IgD-negative memory B cell (primary cell): ENCODE data around the gene ATXN3L. TPM values are rescaled to one million over a fixed set of nuclear protein-coding genes. Genes with fewer than 3 reads are reported as not detected.
"Not testable (repeated sequence)": the region's sequence is repeated elsewhere in the genome, so short reads cannot be mapped to it uniquely, and the experiment has no call there.

ENCODE experiments used
- H3K27ac Mint-ChIP-seq, 3 donors: one replicate each; pipeline ENCODE4 v1.8.0; 2020 to 2022; ENCODE audit warnings: mild to moderate bottlenecking in 3 of 3, mixed read lengths in 3 of 3, moderate library complexity in 1 of 3
- H3K27me3 Mint-ChIP-seq: one replicate; pipeline ENCODE4 v1.8.0; 2021; ENCODE audit warnings: mixed read lengths
- H3K36me3 Mint-ChIP-seq: one replicate; pipeline ENCODE4 v1.8.0; 2020; ENCODE audit warnings: mild to moderate bottlenecking, mixed read lengths
- H3K4me1 Mint-ChIP-seq, 3 donors: one replicate each; pipeline ENCODE4 v1.8.0; 2020 to 2022; ENCODE audit warnings: mixed read lengths in 3 of 3, mild to moderate bottlenecking in 1 of 3
- H3K4me3 Mint-ChIP-seq, 4 donors: one replicate each; pipeline ENCODE4 v1.8.0; 2020 to 2022; ENCODE audit warnings: mild to moderate bottlenecking in 4 of 4, mixed read lengths in 4 of 4, moderate library complexity in 3 of 4
- H3K9me3 Mint-ChIP-seq, 3 donors: one replicate each; pipeline ENCODE4 v1.8.0; 2020 to 2021; ENCODE audit warnings: mixed read lengths in 3 of 3, mild to moderate bottlenecking in 1 of 3
- polyA plus RNA-seq: library from polyadenylated mRNA; unstranded; fragments of 300-500 nt; fragmentation: Illumina TruSeq; gene quantifications from one replicate; pipeline ENCODE4 v1.2.3, GENCODE V29; 2021

ATXN3L gene
- polyA plus RNA-seq, 1 donor from 2014 or later = not detected

GRCh38 chrX:13338996-13339515, 19.2 kb upstream of the ATXN3L start:
- H3K9me3 Mint-ChIP-seq = peaks cover 1 to 6% (median 3%) of the 10 kb centered on the region in 3 donors
- no peak overlapping the region for H3K27ac Mint-ChIP-seq
- H3K27me3 Mint-ChIP-seq = peaks cover 1% of the 10 kb centered on the region
- no peaks in the 10 kb centered on the region for H3K4me1 Mint-ChIP-seq
- no peak overlapping the region for H3K4me3 Mint-ChIP-seq
- H3K36me3 Mint-ChIP-seq = peaks cover 3% of the 10 kb centered on the region

GRCh38 chrX:13334491-13334890, 14.6 kb upstream of the ATXN3L start:
- no peaks in the 10 kb centered on the region for H3K4me1 Mint-ChIP-seq
- H3K27me3 Mint-ChIP-seq = peaks cover 2% of the 10 kb centered on the region
- no peak overlapping the region for H3K27ac Mint-ChIP-seq
- peaks cover 1 to 13% (median 11%) of the 10 kb centered on the region in 3 donors for H3K9me3 Mint-ChIP-seq
- H3K4me3 Mint-ChIP-seq = no peak overlapping the region
- no peaks in the 10 kb centered on the region for H3K36me3 Mint-ChIP-seq

GRCh38 chrX:13330446-13330845, 10.6 kb upstream of the ATXN3L start:
- H3K4me3 Mint-ChIP-seq = no peak overlapping the region
- H3K27me3 Mint-ChIP-seq = peaks cover 2% of the 10 kb centered on the region
- peaks cover 0 to 9% (median 8%) of the 10 kb centered on the region in 3 donors for H3K9me3 Mint-ChIP-seq
- H3K27ac Mint-ChIP-seq = no peak overlapping the region
- peaks cover 0 to 2% (median 0%) of the 10 kb centered on the region in 3 donors for H3K4me1 Mint-ChIP-seq
- H3K36me3 Mint-ChIP-seq = no peaks in the 10 kb centered on the region

DNA sequence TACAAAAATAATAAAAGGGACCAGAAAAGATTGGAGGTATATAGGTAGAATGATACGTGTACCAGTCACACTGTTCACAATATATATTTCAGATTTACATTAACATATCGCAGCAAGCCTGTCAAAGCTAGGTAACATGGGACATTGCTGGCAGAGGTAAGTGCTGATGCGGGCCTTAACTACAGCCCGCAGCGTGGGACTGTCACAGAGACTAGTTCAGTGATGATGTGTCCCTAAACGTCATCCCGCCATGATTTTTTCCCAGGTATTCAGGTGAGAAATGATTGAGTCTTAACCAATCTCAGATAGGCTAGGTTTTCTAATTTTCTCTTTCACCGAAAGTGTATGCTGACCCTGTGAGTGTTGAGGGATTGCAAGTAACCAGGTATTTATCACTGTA, 7.8 kb upstream of the ATXN3L start:
- Mint-ChIP-seq H3K27me3 (no peaks in the 10 kb centered on the region), H3K9me3 (peaks cover 0 to 5% (median 2%) of the 10 kb centered on the region in 3 donors), H3K4me3 (no peak overlapping the region), H3K36me3 (no peaks in the 10 kb centered on the region), H3K27ac (no peak overlapping the region), H3K4me1 (peaks cover 0 to 2% (median 0%) of the 10 kb centered on the region in 3 donors)

GRCh38 chrX:13323241-13323640, 3.4 kb upstream of the ATXN3L start:
- H3K36me3 Mint-ChIP-seq = no peaks in the 10 kb centered on the region
- H3K27ac Mint-ChIP-seq = no peak overlapping the region
- no peak overlapping the region for H3K4me3 Mint-ChIP-seq
- no peaks in the 10 kb centered on the region for H3K27me3 Mint-ChIP-seq
- no peaks in the 10 kb centered on the region for H3K4me1 Mint-ChIP-seq
- H3K9me3 Mint-ChIP-seq = peaks cover 0 to 5% (median 0%) of the 10 kb centered on the region in 3 donors

- Mint-ChIP-seq H3K9me3 (peaks cover 0 to 6% (median 5%) of the 10 kb centered on the region in 3 donors), H3K27me3 (peaks cover 4% of the 10 kb centered on the region)
These were observed 2.5 kb downstream of the ATXN3L start for GRCh38 chrX:13317366-13317765.

GRCh38 chrX:13311560-13311959, 8.3 kb downstream of the ATXN3L start:
- H3K4me3 Mint-ChIP-seq = no peak overlapping the region
- peaks cover 0 to 2% (median 0%) of the 10 kb centered on the region in 3 donors for H3K9me3 Mint-ChIP-seq
- peaks cover 0 to 7% (median 0%) of the 10 kb centered on the region in 3 donors for H3K4me1 Mint-ChIP-seq
- H3K27me3 Mint-ChIP-seq = peaks cover 11% of the 10 kb centered on the region
- H3K36me3 Mint-ChIP-seq = no peaks in the 10 kb centered on the region
- no peak overlapping the region for H3K27ac Mint-ChIP-seq

More at GRCh38 chrX:13317366-13317765, 2.5 kb downstream of the ATXN3L start:
- Mint-ChIP-seq H3K36me3 (no peaks in the 10 kb centered on the region), H3K27ac (no peak overlapping the region), H3K4me1 (no peaks in the 10 kb centered on the region), H3K4me3 (no peak overlapping the region)

GRCh38 chrX:13309631-13310030, 10.2 kb downstream of the ATXN3L start:
- Mint-ChIP-seq H3K27me3 (peaks cover 7% of the 10 kb centered on the region), H3K4me3 (no peak overlapping the region), H3K9me3 (no peaks in the 10 kb centered on the region), H3K36me3 (no peaks in the 10 kb centered on the region), H3K4me1 (peaks cover 0 to 7% (median 0%) of the 10 kb centered on the region in 3 donors), H3K27ac (no peak overlapping the region)

- peaks cover 7% of the 10 kb centered on the region for H3K27me3 Mint-ChIP-seq
- H3K9me3 Mint-ChIP-seq = no peaks in the 10 kb centered on the region
- H3K27ac Mint-ChIP-seq = no peak overlapping the region
- peaks cover 0 to 7% (median 0%) of the 10 kb centered on the region in 3 donors for H3K4me1 Mint-ChIP-seq
- no peaks in the 10 kb centered on the region for H3K36me3 Mint-ChIP-seq
- no peak overlapping the region for H3K4me3 Mint-ChIP-seq
These were observed 12.8 kb downstream of the ATXN3L start for GRCh38 chrX:13307041-13307440.

GRCh38 chrX:13305108-13305507, 14.7 kb downstream of the ATXN3L start:
- Mint-ChIP-seq H3K27ac (no peak overlapping the region), H3K36me3 (no peaks in the 10 kb centered on the region), H3K4me1 (peaks cover 0 to 2% (median 2%) of the 10 kb centered on the region in 3 donors), H3K27me3 (peaks cover 4% of the 10 kb centered on the region), H3K9me3 (no peaks in the 10 kb centered on the region), H3K4me3 (no peak overlapping the region)

- Mint-ChIP-seq H3K27me3 (peaks cover 4% of the 10 kb centered on the region), H3K9me3 (no peaks in the 10 kb centered on the region), H3K4me3 (no peak overlapping the region), H3K36me3 (no peaks in the 10 kb centered on the region), H3K4me1 (peaks cover 0 to 2% (median 2%) of the 10 kb centered on the region in 3 donors), H3K27ac (peak overlapping the region in 1 of 3 donors; percentile 71)
These were observed 15.8 kb downstream of the ATXN3L start for GRCh38 chrX:13304052-13304451.

DNA sequence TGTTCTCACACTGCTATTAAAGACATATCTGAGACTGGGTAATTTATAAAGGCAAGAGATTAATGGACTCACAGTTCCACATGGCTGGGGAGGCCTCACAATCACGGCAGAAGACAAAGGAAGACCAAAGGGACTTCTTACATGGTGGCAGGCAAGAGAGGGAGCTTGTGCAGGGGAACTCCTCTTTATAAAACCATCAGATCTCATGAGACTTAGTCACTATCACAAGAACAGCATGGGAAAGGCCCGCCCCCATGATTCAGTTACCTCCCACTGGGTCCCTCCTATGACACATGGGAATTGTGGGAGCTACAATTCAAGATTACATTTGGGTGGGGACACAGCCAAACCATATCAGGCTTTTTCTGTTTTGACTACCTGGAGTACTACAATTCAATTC, 16.6 kb downstream of the ATXN3L start:
- not testable (repeated sequence) for H3K27ac Mint-ChIP-seq, H3K4me1 Mint-ChIP-seq, H3K4me3 Mint-ChIP-seq, H3K36me3 Mint-ChIP-seq, H3K27me3 Mint-ChIP-seq, H3K9me3 Mint-ChIP-seq

DNA sequence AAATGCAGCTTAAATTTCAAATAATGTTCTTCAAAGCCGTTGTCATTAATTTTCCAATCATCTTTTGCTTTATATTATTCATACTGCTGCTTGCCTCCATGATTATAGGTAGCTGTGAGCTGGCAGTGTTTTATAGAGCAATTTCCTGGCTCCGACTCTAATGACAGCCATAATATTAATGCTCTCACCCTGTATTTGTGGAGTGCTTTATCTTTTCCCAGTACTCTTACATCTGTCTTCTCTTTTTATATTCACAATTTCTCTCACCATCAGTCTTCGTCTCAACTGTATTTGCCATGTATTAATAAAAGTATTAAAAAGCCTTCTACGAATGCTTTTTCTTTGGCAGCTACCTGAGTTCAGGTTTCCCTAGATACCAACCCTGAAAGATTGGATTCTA, 21.0 kb downstream of the ATXN3L start:
- Mint-ChIP-seq H3K4me1 (peaks cover 0 to 2% (median 2%) of the 10 kb centered on the region in 3 donors), H3K36me3 (no peaks in the 10 kb centered on the region), H3K9me3 (peaks cover 0 to 3% (median 0%) of the 10 kb centered on the region in 3 donors), H3K27ac (no peak overlapping the region), H3K4me3 (no peak overlapping the region), H3K27me3 (peaks cover 5% of the 10 kb centered on the region)

DNA sequence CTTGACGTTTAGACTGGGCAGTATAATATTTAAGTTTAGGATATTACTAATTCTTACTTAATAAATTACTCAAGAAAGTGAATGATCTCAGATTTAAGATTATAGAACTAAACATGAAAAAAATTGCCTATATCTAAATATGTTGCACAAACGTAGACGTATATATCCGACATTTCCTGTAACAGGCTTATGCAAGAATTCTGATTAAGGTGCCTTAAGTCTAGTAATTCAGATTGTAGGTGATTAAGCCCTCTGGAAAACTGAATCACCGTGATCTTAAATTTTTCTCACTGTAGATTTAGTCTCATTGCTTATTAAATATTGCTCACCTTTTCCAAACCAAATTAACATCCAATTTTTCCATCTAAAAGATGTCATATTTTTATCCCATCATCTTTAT, 24.0 kb downstream of the ATXN3L start:
- H3K27me3 Mint-ChIP-seq = peaks cover 5% of the 10 kb centered on the region
- H3K27ac Mint-ChIP-seq = no peak overlapping the region
- H3K36me3 Mint-ChIP-seq = no peaks in the 10 kb centered on the region
- H3K4me3 Mint-ChIP-seq = no peak overlapping the region
- H3K4me1 Mint-ChIP-seq = peaks cover 0 to 2% (median 2%) of the 10 kb centered on the region in 3 donors
- H3K9me3 Mint-ChIP-seq = peaks cover 0 to 4% (median 2%) of the 10 kb centered on the region in 3 donors

GRCh38 chrX:13293700-13294099, 26.2 kb downstream of the ATXN3L start:
- no peak overlapping the region for H3K4me3 Mint-ChIP-seq
- no peak overlapping the region for H3K27ac Mint-ChIP-seq
- H3K4me1 Mint-ChIP-seq = peaks cover 0 to 2% (median 0%) of the 10 kb centered on the region in 3 donors

DNA sequence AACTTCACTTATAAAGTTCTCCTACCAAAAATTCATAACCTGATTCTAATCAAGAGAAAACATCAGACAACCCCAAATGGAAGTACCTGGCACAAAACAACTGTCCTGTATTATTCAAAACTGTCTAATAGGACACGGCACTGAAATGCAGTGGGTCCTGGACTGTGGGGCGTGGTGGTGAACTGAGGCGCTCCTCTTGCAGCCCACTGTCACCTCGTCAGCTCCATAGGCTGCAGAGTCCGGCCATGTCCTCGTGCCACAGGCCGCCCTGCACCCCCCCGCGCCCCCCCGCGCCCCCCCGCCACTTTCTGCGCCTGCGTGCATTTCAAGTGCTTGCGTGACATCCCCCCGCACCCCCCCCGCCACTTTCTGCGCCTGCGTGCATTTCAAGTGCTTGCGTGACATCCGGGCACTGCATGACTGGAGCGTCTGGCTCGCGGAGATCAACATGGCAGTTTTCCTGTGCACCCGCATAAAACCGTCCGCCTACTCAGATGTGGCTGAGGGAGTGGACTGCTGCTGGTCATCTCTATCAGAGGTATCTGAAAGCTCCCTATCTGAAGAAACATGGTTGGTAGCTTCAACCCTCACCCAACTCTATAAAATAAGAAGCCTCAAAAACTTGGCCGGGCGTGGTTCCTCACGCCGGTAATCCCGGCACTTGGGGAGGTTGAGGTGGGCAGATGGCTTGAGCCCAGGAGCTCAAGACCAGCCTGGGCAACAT, 28.8 kb downstream of the ATXN3L start:
- Mint-ChIP-seq H3K36me3 (no peaks in the 10 kb centered on the region), H3K9me3 (peaks cover 2 to 4% (median 2%) of the 10 kb centered on the region in 3 donors), H3K4me3 (no peak overlapping the region), H3K27me3 (peaks cover 4% of the 10 kb centered on the region), H3K4me1 (peaks cover 0 to 2% (median 0%) of the 10 kb centered on the region in 3 donors), H3K27ac (no peak overlapping the region)

More at GRCh38 chrX:13293700-13294099, 26.2 kb downstream of the ATXN3L start:
- H3K36me3 Mint-ChIP-seq = no peaks in the 10 kb centered on the region
- peaks cover 0 to 4% (median 2%) of the 10 kb centered on the region in 3 donors for H3K9me3 Mint-ChIP-seq
- H3K27me3 Mint-ChIP-seq = peaks cover 9% of the 10 kb centered on the region
